ENCODE data around the gene TMEM59L. TPM values are rescaled to one million over a fixed set of nuclear protein-coding genes. Genes with fewer than 3 reads are reported as not detected.
A peak's percentile ranks its signal among the peaks of the same experiment; 100 is the strongest.

TMEM59L gene
- polyA plus RNA-seq (2013) = 0.50 and 0.56 TPM in 2 replicates

GRCh38 chr19:18612772-18613588 lies at the start of gene TMEM59L:
TMEM59L (plus strand) TSS chr19:18612870; CDS start chr19:18612959, 89 bp downstream.
- H4K8ac ChIP-seq (ENCODE audit: low read depth, low read length) = no peak within 1 kb of the TSS
- no peak for DNase-seq
- H3K79me2 ChIP-seq (ENCODE audit: control insufficient read depth, insufficient read depth, low read length, poor library complexity) = no peaks in the 10 kb centered on the region
- no peak within 1 kb of the TSS for H3K18ac ChIP-seq (ENCODE audit: low read length)
- no CpG with 5 or more reads among the region's 70 CpGs for WGBS (ENCODE audit: extremely low coverage, insufficient coverage, insufficient read length)
- peaks cover 15 to 16% of the 10 kb centered on the region in 2 experiments for H3K4me1 ChIP-seq (ENCODE audit: control insufficient read depth in 1 of 2, insufficient read depth in 2 of 2, low read length in 2 of 2)
- H3K9me3 ChIP-seq (ENCODE audit: insufficient read depth, low read depth, low read length) = peaks cover 3% of the 10 kb centered on the region
- H2AK5ac ChIP-seq (ENCODE audit: low read length) = no peak within 1 kb of the TSS
- no peak within 1 kb of the TSS for H3K27ac ChIP-seq (ENCODE audit: low read depth, low read length)
- H3K79me1 ChIP-seq (ENCODE audit: low read length) = peaks cover 3% of the 10 kb centered on the region
- peak within 1 kb of the TSS; percentile 59 for H3K4me2 ChIP-seq (ENCODE audit: low read length)
- H2BK12ac ChIP-seq (ENCODE audit: low read length) = no peak within 1 kb of the TSS
- H3K23ac ChIP-seq (ENCODE audit: low read length) = no peak within 1 kb of the TSS
- no peak within 1 kb of the TSS for H3K14ac ChIP-seq (ENCODE audit: low read length)
- no peak within 1 kb of the TSS for H3K9ac ChIP-seq (ENCODE audit: low read length)
- no peak within 1 kb of the TSS for H2BK120ac ChIP-seq (ENCODE audit: insufficient read depth, low read length, poor library complexity)
- H3K36me3 ChIP-seq (ENCODE audit: control insufficient read depth in 1 of 2, insufficient read depth in 2 of 2, low read length in 2 of 2) = no peaks in the 10 kb centered on the region
- peaks cover 66% of the 10 kb centered on the region for H3K27me3 ChIP-seq (ENCODE audit: insufficient read depth, low read length)
- peak within 1 kb of the TSS; percentile 59 for H3K4me3 ChIP-seq (ENCODE audit: low read depth, low read length)
- H3K4ac ChIP-seq (ENCODE audit: low read depth, low read length) = no peak within 1 kb of the TSS
- no peak within 1 kb of the TSS for H4K91ac ChIP-seq (ENCODE audit: low read depth, low read length)
- peak within 1 kb of the TSS; percentile 30 for H2AFZ ChIP-seq (ENCODE audit: insufficient read depth, low read length, poor library complexity)
- H2BK5ac ChIP-seq (ENCODE audit: low read depth, low read length, poor library complexity) = no peak within 1 kb of the TSS
- no peak within 1 kb of the TSS for H4K12ac ChIP-seq (ENCODE audit: low read depth, low read length)

- Histone ChIP-seq H2AFZ (ENCODE audit: insufficient read depth, low read length, poor library complexity) (no peak overlapping the region), H4K91ac (ENCODE audit: low read depth, low read length) (no peak overlapping the region), H3K36me3 (ENCODE audit: control insufficient read depth in 1 of 2, insufficient read depth in 2 of 2, low read length in 2 of 2) (peaks cover 67 to 68% of the 10 kb centered on the region in 2 experiments), H4K8ac (ENCODE audit: low read depth, low read length) (no peak overlapping the region), H2AK5ac (ENCODE audit: low read length) (no peak overlapping the region), H2BK12ac (ENCODE audit: low read length) (no peak overlapping the region), H3K4me3 (ENCODE audit: low read depth, low read length) (no peak overlapping the region), H3K4me1 (ENCODE audit: control insufficient read depth in 1 of 2, insufficient read depth in 2 of 2, low read length in 2 of 2) (no peaks in the 10 kb centered on the region), H2BK5ac (ENCODE audit: low read depth, low read length, poor library complexity) (no peak overlapping the region), H3K27me3 (ENCODE audit: insufficient read depth, low read length) (no peaks in the 10 kb centered on the region), H3K9ac (ENCODE audit: low read length) (no peak overlapping the region), H3K9me3 (ENCODE audit: insufficient read depth, low read depth, low read length) (no peaks in the 10 kb centered on the region), H3K4me2 (ENCODE audit: low read length) (no peak overlapping the region), H2BK120ac (ENCODE audit: insufficient read depth, low read length, poor library complexity) (no peak overlapping the region), H3K14ac (ENCODE audit: low read length) (no peak overlapping the region), H3K18ac (ENCODE audit: low read length) (no peak overlapping the region), H3K79me2 (ENCODE audit: control insufficient read depth, insufficient read depth, low read length, poor library complexity) (peaks cover 3% of the 10 kb centered on the region), H3K27ac (ENCODE audit: low read depth, low read length) (no peak overlapping the region), H3K4ac (ENCODE audit: low read depth, low read length) (no peak overlapping the region), H3K79me1 (ENCODE audit: low read length) (peaks cover 3% of the 10 kb centered on the region), H3K23ac (ENCODE audit: low read length) (no peak overlapping the region), H4K12ac (ENCODE audit: low read depth, low read length) (no peak overlapping the region)
- no CpG with 5 or more reads among the region's 8 CpGs for WGBS (ENCODE audit: extremely low coverage, insufficient coverage, insufficient read length)
- no peak for DNase-seq
Measured at GRCh38 chr19:18566953-18567352, 45.7 kb upstream of the TMEM59L start.

GRCh38 chr19:18568367-18568766 lies 44.3 kb upstream of the TMEM59L start:
- H3K14ac ChIP-seq (ENCODE audit: low read length) = no peak overlapping the region
- peaks cover 63 to 65% of the 10 kb centered on the region in 2 experiments for H3K36me3 ChIP-seq (ENCODE audit: control insufficient read depth in 1 of 2, insufficient read depth in 2 of 2, low read length in 2 of 2)
- H4K91ac ChIP-seq (ENCODE audit: low read depth, low read length) = no peak overlapping the region
- H3K9ac ChIP-seq (ENCODE audit: low read length) = no peak overlapping the region
- H2AK5ac ChIP-seq (ENCODE audit: low read length) = no peak overlapping the region
- H3K23ac ChIP-seq (ENCODE audit: low read length) = no peak overlapping the region
- H4K12ac ChIP-seq (ENCODE audit: low read depth, low read length) = no peak overlapping the region
- no peak overlapping the region for H2BK5ac ChIP-seq (ENCODE audit: low read depth, low read length, poor library complexity)
- H3K79me2 ChIP-seq (ENCODE audit: control insufficient read depth, insufficient read depth, low read length, poor library complexity) = peaks cover 12% of the 10 kb centered on the region
- H3K4me3 ChIP-seq (ENCODE audit: low read depth, low read length) = no peak overlapping the region
- peaks cover 3% of the 10 kb centered on the region for H3K79me1 ChIP-seq (ENCODE audit: low read length)
- H3K4me1 ChIP-seq (ENCODE audit: control insufficient read depth in 1 of 2, insufficient read depth in 2 of 2, low read length in 2 of 2) = peaks cover 8 to 9% of the 10 kb centered on the region in 2 experiments
- no peak overlapping the region for H3K4me2 ChIP-seq (ENCODE audit: low read length)
- WGBS (ENCODE audit: extremely low coverage, insufficient coverage, insufficient read length) = no CpG with 5 or more reads among the region's 15 CpGs
- H3K4ac ChIP-seq (ENCODE audit: low read depth, low read length) = no peak overlapping the region
- no peak overlapping the region for H3K27ac ChIP-seq (ENCODE audit: low read depth, low read length)
- no peak overlapping the region for H2BK12ac ChIP-seq (ENCODE audit: low read length)
- no peak overlapping the region for H2BK120ac ChIP-seq (ENCODE audit: insufficient read depth, low read length, poor library complexity)
- H3K18ac ChIP-seq (ENCODE audit: low read length) = no peak overlapping the region
- no peak overlapping the region for H2AFZ ChIP-seq (ENCODE audit: insufficient read depth, low read length, poor library complexity)
- no peak overlapping the region for H4K8ac ChIP-seq (ENCODE audit: low read depth, low read length)
- no peak for DNase-seq
- H3K9me3 ChIP-seq (ENCODE audit: insufficient read depth, low read depth, low read length) = peaks cover 1% of the 10 kb centered on the region
- no peaks in the 10 kb centered on the region for H3K27me3 ChIP-seq (ENCODE audit: insufficient read depth, low read length)

- WGBS (ENCODE audit: extremely low coverage, insufficient coverage, insufficient read length) = no CpG with 5 or more reads among the region's 75 CpGs
- peak within 1 kb of the TSS; percentile 93 for H2AFZ ChIP-seq (ENCODE audit: insufficient read depth, low read length, poor library complexity)
Measured at GRCh38 chr19:18571564-18572344, 40.9 kb upstream of the TMEM59L start, which contains the start of gene UBA52. UBA52 (plus strand) TSS chr19:18571857; CDS start chr19:18573301, 1,444 bp downstream.

More at GRCh38 chr19:18571564-18572344, 40.9 kb upstream of the TMEM59L start, which contains the start of gene UBA52:
- Histone ChIP-seq H3K9me3 (ENCODE audit: insufficient read depth, low read depth, low read length) (peaks cover 1% of the 10 kb centered on the region), H3K4me2 (ENCODE audit: low read length) (peak within 1 kb of the TSS; percentile 80), H4K8ac (ENCODE audit: low read depth, low read length) (peak within 1 kb of the TSS; percentile 76), H2BK12ac (ENCODE audit: low read length) (no peak within 1 kb of the TSS), H3K14ac (ENCODE audit: low read length) (peak within 1 kb of the TSS; percentile 94), H3K27me3 (ENCODE audit: insufficient read depth, low read length) (no peaks in the 10 kb centered on the region), H3K23ac (ENCODE audit: low read length) (no peak within 1 kb of the TSS), H2BK120ac (ENCODE audit: insufficient read depth, low read length, poor library complexity) (peak within 1 kb of the TSS; percentile 59), H3K4me1 (ENCODE audit: control insufficient read depth in 1 of 2, insufficient read depth in 2 of 2, low read length in 2 of 2) (peaks cover 8 to 9% of the 10 kb centered on the region in 2 experiments), H3K4ac (ENCODE audit: low read depth, low read length) (peak within 1 kb of the TSS; percentile 99), H2AK5ac (ENCODE audit: low read length) (peak within 1 kb of the TSS; percentile 67), H3K18ac (ENCODE audit: low read length) (peak within 1 kb of the TSS; percentile 89), H3K79me2 (ENCODE audit: control insufficient read depth, insufficient read depth, low read length, poor library complexity) (peaks cover 12% of the 10 kb centered on the region), H3K4me3 (ENCODE audit: low read depth, low read length) (peak within 1 kb of the TSS; percentile 99), H2BK5ac (ENCODE audit: low read depth, low read length, poor library complexity) (peak within 1 kb of the TSS; percentile 78), H3K79me1 (ENCODE audit: low read length) (peaks cover 3% of the 10 kb centered on the region), H4K12ac (ENCODE audit: low read depth, low read length) (peak within 1 kb of the TSS; percentile 68), H3K36me3 (ENCODE audit: control insufficient read depth in 1 of 2, insufficient read depth in 2 of 2, low read length in 2 of 2) (peaks cover 60 to 64% of the 10 kb centered on the region in 2 experiments), H3K27ac (ENCODE audit: low read depth, low read length) (peak within 1 kb of the TSS; percentile 73), H3K9ac (ENCODE audit: low read length) (peak within 1 kb of the TSS; percentile 93), H4K91ac (ENCODE audit: low read depth, low read length) (peak within 1 kb of the TSS; percentile 83)
- DNase-seq = peak; percentile 100
